Stimulated activated naive CD8-positive, alpha-beta T cell treated with anti-CD3 and anti-CD28 coated beads, Interleukin-15, Interleukin-2, amounts not matched to agents 100 U/mL and 50 U/mL, for 24 hours (primary cell): Measurements from ENCODE around the gene TMEM88.
"Not testable (repeated sequence)": the region's sequence is repeated elsewhere in the genome, so short reads cannot be mapped to it uniquely, and the experiment has no call there.

Experiments used
- ATAC-seq: fragments of 150-1000 bp; cut with Tn5 transposase; one replicate; pipeline ENCODE4 v1.10.0; 2021
- DNase-seq: peaks from one replicate; pipeline ENCODE4 v3.0.0; 2021

Gene TMEM88

DNA sequence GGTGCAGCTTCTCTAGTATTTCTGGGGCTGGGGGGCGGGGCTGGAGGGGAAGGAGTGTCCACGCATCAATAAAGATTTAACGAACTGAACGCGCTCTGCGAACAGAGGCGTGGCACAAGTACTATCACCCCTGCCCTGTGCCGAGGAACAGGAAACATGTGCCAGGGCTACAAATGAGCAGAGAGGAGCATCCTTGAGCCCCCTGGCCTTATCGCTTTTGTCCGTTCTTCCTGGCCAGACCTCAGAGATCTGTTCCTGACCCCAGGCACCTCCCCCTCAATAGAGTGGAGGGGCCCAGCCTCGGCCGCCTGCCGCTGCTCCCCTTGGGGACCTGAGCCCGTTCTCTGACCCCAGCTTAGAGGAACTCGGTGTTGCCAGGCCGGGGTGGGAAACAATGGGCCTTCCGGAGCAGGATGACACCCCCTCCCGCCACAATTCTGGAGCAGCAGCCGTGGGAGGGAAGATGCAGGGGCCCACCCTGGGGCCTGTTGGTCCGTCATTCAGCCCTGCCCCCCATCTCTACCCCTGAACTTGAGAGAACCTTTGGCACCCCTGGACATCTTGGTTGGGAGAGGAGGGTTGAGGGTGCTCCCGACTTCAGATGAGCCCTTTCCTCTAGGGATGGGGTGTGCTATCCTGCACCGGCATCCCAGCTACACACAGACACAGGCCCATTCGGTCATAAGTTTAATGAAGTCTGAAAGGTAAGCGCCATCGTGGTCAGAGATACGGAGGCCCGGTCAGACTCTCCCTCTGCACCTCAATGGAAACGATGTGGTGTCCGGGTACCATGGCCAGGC is 1.3 kb downstream of the TMEM88 start:
- DNase-seq (no peak), ATAC-seq (no peak)

DNA sequence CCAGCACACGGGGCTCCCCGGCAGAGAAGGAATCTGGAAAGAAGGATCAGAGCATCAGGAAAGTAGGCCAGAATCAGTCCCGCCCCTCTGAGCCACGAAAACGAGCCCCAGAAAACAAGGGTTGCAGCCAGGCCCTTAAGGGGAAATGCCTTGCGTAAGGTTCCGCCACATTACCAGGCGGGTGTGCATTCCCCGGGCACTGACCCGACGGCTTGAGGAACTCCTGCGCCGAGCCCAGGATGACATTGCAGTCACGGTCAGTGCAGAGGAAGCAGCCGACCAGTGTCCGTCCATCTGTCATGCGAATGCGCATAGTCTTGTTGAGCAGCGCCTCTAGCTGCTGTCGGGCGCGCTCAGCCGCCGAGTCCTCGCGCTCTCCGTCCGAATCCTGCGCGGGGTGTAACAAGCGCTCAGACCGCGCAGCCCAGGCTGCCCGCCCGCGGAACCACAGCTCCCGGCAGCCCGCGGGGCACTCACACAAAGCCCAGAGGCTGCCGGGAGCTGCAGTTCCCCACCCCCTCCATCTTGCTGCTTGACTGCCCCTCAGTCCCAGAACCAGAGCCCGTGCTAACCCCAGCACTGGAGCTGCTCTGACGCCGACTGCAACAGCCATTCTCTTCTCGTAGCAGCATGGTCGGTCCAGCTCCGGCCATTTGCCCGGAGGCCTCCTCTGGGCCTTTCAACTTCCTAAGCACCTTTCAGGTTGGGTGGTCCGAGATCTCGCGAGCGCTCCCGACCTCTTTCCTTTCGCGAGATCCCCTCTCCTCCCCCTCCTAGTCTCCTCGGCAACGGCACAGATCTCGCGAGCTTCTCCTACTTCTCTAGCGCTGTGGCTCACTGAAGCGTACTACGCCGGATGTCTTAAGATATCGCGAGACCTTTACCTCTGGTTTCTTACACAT is 2.2 kb downstream of the TMEM88 start, which contains the start of gene NAA38:
NAA38 (minus strand) TSS at position 749 of the 902 bp plus-strand sequence; CDS start at position 653, 96 bp downstream.
- DNase-seq, result peak; percentile 92
- peak; percentile 90 for ATAC-seq

DNA sequence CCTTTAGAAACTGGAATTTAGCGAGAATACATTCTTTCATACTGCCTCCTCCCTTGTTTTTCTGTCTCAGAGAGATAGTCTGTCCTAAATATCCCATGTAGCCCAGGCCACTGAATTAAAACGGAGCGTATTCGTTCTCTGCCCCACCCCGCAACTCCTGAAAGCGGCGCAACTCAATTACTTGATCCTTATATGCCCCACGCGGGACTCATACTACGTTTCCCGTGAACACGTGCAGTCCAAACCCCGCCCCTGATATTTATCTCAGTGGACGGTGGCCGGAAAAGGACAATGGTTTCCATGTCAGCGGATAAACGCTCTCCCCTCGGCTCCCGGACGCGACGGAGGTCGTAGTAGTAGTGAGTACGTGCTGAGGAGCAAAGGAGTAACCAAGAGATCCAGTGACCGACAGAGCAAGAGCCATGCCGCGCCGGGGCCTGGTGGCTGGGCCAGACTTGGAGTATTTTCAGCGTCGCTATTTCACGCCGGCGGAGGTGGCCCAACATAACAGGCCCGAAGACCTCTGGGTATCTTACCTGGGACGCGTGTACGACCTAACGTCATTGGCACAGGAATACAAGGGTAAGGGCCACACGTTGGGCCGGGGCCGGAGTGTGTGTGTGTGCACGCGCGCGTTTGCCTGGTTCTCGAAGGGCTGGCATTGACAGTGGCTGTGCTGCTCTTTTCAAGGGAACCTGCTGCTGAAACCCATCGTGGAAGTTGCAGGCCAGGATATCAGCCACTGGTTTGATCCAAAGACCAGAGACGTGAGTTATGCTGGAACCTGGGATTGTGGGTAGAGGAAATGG is 3.1 kb downstream of the TMEM88 start, which contains the start of gene CYB5D1:
CYB5D1 (plus strand) TSS at position 291 of the 809 bp plus-strand sequence; CDS start at position 423, 132 bp downstream.
- peak; percentile 88 for DNase-seq
- ATAC-seq, result peak; percentile 29

DNA sequence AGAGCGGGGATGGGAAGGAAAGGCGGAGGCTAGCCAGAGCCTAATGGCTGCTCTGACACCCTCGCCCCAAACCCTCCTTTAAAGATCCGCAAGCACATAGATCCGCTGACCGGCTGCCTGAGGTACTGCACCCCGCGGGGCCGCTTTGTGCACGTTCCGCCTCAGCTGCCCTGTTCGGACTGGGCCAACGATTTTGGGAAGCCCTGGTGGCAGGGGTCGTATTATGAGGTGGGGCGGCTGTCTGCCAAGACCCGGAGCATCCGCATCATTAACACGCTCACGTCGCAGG is 3.6 kb downstream of the TMEM88 start:
- peak; percentile 57 for DNase-seq
- ATAC-seq, result no peak

DNA sequence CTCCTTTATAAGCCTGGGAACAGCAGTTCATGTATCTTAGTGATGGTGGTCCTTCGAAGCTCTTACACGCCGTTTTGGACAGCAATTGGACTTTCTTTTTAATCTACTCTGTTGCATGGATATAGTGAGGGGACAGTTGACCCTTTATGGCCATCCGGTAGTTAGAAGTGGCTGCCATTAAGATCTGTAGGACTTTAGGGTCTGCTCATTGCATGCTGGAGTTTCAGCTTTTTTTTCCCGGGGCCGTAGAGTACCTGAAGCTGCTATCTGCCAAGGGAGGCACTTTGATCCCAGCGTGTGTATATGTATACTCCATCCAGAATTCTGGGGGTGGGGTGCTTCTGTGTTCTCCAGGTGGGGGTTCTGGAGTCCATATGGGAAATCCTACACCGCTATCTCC is 4.2 kb downstream of the TMEM88 start:
- no peak for DNase-seq
- no peak for ATAC-seq

DNA sequence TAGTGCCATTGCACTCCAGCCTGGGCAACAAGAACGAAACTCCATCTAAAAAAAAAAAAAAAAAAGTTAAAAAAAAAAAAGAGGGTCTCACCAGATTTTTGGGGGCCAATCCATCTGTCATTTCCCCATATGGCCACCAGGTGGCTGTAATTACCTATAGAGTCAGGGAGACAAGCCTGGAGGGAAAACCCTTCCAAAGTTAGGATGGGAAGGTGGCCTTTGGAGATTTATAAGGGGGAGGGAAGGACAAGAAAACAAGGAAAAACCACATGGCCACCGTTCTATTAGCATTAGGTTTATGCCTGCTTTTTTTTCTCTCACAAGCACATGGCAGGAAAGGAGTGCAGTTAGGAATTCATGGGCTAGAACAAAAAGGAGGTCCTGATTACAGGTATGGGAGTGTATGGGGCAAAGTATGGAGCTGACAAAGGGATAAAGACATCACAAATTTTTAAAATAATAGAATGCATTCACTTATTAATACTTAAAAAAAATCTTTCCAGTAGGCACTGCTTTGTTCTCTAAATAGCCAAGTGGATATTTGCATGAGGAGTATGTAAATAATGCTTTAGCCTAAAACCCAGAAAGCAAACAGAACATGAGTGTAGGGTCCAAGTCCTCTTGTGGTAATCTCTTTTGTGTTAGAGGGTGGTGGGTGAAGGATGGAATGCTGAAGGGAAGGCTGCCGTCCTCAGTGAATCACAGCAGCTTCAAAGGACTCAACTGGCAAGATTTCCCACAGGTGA is 8.0 kb downstream of the TMEM88 start:
- ATAC-seq, result no peak
- DNase-seq, result peak; percentile 68

DNA sequence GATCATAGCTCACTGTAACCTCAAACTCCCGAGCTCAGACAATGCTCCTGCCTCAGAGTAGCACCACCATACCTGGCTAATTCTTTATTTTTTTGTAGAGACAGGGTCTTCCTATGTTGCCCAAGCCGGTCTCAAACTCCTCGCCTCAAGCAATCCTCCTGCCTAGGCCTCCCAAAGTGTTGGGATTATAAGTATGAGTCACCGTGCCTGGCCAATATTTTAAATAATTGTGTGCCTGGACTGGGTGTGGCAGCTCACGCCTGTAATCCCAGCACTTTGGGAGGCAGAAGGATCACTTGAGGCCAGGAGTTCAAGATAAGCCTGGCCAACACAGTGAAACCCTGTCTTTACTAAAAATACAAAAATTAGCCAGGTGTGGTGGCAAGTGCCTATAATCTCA is 9.5 kb downstream of the TMEM88 start:
- not testable (repeated sequence) for ATAC-seq, DNase-seq

DNA sequence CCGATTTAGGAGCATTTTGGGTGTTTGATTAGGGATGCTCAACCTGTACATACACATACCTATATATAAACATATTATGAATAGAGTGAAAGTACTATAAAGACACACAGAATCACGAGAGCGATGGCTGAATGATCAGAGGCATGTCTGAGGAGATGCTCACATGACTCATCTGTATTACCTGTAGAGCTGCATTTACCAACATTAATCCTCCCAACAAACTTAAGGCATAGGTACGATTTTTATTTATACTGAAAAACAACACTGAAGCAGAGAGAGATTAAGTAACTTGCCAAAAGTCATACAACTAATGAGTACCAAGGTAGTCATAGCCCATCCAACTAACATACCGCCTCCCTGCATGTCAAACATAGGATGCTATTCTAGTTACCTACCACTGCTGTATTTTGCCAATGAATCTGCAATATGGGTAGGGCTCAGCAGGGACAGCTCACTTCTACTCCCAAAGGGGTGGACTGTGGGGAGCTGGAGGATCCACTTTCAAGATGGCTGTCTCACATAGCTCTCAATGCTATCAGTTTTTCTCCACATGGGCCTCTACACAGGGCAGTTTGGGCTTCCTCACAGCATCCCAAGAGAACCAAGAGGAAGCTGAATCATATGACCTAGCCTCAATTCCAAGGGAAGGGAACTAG is 10.3 kb downstream of the TMEM88 start:
- DNase-seq, result no peak
- no peak for ATAC-seq

DNA sequence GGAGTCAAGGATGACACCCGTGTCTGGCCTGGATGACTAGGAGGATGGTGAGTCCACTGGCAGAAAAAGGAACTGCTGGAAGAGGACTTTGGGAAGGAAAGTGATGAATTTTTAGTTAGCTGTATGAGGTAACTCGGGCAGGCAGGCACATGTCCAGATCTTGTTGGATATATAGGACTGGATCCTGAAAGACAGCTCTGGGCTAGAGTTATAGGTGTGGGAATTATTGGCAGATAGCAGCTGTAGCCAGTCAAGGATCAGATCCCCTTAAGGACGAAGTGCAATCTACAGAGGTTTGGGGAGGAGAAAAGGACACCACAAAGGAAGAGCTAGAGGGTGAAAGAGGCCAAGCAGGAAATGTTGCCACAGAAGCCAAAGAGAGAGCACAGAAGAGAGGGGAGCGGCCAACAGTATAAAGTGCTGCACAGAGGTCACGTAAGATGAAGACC is 13.0 kb downstream of the TMEM88 start:
- no peak for DNase-seq
- no peak for ATAC-seq

DNA sequence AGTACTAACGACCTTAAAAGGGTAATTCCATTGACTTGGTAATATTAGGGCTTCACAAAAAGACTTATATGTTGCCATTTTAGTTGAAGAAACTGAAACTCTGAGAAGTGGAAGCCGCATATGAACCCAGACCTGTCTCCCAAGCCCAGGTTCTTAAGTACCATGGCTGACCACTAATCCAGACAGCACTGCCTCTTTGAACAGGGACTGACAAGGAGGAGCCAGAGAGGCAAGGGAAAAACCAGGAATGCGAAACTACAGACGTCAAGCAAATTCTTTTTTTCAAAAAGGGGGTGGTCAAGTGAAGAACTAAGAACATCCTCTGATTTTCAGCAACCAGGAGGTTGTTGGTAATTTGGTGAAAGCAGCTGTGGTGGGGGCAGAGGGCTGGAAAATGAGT is 18.2 kb downstream of the TMEM88 start:
- DNase-seq (no peak), ATAC-seq (no peak)

DNA sequence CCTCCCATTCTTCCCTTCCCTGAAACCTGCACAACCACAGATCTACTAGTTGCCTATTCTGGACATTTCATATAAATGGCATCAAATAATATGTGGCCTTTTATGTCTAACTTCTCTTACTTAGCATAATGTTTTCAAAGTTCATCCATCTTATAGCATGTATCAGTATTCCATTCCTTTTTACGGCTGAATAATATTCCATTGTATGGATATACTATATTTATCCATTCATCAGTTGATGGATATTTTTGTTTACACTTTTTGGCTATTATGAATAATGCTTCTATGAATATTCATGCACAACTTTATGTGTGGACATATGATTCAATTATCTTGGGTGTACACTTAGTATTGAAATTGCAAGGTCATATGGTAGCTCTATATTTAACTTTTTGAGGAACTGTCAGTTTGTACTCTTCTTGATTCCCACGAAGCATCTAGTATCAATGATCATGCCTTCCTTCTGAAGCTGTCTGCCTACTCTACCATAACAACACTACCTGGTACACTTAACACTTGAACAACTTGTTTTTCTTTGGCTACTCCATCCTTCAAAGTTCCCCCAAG is 21.0 kb downstream of the TMEM88 start:
- ATAC-seq (no peak), DNase-seq (no peak)

DNA sequence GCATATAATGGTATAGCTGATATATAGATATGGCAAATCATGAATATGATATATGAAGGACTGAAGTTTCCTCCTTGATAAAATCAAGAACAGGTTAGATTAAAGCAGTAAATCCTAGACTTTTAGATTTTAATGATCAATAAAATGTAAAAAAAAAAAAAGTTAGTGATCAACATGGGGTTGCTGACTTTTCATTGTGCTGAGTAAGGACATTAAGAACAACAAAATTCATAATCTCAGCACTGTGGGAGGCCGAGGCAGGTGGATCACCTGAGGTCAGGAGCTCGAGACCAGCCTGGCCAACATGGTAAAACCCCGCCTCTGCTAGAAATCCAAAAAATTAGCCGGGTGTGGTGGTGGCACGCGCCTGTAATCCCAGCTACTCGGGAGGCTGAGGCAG is 23.4 kb downstream of the TMEM88 start:
- DNase-seq, result no peak
- no peak for ATAC-seq

DNA sequence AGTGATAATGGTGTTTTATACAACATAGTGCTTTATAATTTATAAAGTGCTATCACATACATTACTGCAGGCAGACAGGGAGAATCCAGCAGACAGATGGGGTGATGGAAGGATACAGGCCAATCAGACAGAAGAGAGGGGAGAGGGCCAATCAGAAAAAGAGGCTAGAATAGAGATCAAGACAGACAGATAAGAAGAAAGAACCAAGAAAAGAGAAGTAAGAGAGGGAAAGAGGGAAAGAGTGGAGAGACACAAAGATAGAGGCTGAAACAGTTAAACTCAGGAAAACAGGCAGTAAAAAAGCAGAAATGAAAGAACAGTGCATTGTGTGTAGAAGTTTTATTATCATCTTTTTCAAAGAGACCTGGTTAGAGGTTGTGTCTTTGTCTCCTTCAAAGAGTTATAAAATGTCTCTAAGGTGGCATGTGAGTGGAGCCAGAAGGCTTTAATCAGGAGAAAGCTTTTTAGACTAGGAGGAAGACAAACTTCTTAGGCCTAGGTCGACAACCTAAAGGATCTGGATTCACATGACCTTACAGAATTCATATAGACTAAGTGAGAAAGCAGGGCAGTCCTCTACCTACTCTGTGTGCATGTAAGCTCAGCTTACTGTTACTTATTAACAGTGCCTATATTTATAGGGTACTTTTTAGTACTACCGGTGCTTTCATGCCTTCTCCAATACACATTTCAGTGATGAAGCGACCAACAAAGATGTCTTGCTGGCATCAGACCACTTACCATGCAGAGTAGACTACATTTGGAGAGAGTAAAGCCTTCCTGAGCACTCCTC is 25.4 kb downstream of the TMEM88 start:
- DNase-seq, result no peak
- ATAC-seq, result no peak

DNA sequence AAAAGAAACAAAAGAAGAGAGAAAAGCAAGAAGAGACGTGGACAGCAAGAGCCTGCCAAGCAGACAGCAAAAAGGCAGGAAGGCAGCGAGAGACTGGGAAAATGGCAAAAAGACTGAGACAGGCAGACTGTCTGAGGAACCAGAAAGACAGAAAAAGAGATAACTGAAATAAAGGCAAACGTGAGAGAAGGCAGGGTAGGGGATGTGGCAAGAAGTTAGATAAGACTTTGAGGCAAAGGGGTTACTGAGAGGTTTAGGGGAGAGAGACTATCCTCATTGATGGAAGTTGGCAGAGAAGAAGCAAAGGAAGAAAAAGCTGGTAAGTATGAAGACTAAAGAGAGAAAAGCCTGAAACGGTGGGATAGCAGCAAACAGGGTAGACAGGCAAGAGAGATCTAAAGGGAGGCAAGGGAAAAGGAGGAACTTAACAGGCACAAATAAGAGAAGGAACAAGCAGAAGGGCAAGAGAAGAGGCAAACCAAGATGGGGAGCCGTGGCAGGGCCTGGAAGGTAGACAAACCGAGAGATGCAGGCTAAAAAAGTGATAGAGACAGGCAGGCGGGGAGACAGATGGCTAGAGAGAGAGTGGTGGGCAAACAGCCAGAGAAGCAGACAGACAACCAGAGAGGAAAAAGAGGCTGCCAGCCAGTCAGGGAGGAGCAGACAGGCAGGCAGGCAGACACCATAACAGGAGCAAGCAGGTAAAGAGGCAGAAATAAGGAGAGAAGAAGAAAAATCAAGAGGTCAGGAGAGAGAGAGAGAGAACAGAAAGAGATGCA is 26.6 kb downstream of the TMEM88 start:
- DNase-seq (no peak), ATAC-seq (no peak)

DNA sequence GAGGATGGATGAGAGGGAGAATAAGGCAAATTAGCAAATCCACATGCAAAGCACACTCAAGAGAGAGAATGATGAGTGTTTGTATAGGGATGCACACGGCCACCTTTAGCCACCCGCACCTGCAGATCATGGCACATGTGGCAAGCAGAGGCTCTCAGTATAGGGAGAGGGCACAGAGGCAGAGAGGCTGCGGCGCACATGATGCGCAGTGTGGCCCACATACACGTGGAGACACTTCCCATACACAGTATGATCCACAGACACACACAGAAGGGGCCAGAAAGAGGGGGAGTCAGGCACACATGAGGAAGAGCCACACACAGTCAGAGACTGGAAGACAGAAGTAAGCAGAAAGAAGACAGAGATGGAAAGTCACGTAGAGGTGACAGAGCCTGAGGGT is 27.2 kb downstream of the TMEM88 start:
- DNase-seq (no peak), ATAC-seq (no peak)

DNA sequence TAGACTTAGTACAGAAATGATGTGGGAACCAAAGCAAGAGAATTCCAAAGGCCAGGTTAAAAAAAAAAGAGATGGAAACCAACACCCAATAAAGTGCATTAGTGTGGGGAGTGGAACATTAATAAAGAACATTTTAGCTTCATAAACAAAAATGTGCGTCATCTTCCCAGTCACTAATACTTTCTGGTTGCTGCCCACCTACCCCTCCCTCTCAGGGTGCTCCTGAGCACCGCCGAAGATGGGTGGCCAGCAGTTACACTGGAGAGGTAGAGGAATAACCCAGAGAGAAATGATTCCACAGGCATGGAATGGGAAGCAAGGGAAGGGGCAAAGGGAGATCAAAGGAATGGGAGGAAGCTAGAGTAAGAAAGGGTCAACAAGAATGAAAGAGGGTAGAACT is 27.8 kb downstream of the TMEM88 start:
- DNase-seq (no peak), ATAC-seq (no peak)

DNA sequence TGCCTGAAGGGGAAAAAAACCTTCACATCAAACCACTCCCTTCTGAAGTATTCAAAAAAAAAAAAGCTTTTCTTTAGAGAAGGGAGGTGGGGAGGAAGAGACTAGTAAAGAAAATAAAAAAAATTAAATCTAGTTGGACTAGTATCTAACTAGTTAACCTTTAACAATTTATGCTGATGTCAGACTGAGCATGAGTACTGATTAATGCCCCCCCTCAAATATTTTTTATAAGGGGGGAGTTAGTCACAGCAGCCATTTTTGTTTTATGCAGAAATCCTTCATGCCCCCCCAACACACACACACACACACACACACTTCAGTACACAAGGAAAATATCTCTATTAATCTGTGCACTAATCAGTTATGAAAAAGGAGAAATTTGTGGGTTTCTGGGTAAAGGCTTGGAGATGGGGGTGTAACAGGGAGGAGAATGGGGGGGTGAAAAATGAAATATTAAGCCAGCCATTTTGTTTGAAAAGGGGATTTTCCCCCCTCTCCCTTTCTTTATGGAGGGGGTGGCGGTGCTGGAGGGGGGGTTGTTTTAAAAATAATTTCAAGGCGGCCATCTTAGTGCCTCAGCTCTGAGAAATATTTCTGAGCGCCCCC is 29.0 kb downstream of the TMEM88 start:
- ATAC-seq (no peak), DNase-seq (no peak)

DNA sequence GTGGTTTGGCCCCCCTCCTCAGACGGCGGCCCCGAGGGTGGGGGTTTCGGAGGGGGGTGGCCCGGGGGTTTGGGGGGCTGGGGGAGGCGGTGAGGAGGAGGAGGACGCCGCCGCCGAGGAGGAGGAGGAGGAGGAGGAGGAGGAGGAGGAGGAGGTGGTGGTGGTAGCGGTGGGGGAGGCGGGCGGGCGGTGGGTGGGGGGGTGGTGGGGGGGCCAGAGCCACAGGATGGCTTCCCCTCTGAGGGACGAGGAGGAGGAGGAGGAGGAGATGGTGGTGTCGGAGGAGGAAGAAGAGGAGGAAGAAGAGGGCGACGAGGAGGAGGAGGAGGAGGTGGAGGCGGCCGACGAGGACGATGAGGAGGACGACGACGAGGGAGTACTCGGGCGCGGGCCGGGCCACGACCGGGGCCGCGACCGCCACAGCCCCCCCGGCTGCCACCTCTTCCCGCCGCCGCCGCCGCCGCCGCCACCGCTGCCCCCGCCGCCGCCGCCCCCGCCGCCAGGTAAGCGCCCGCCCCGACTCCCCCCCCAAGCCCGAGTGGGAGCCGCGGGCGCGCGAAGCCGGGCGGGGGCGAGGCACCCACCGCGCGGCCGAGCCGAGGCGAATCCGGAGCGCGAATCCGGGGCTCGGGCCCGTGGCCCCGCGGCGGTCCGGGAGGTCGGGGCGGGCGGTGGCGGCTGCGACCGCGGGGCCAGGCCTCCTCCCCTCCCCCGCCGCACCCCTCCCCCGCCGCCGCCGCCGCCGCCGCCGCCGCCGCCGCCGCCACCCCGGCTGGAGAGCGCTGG is 29.9 kb downstream of the TMEM88 start:
- ATAC-seq (no peak), DNase-seq (peak; percentile 44)
